IPS-20b (cell line): ENCODE results near the gene MELK.
A peak's percentile ranks its signal among the peaks of the same experiment; 100 is the strongest.

Source experiments
- H3K27ac ChIP-seq: one replicate; pipeline ENCODE4 v1.5.1; 2013; ENCODE audit warnings: low read length
- H3K27me3 ChIP-seq: 2 replicates; pipeline ENCODE4 v1.6.1; 2013; ENCODE audit warnings: mild to moderate bottlenecking, low read length, inconsistent platforms; ENCODE audit not compliant: insufficient read depth
- H3K36me3 ChIP-seq: 2 replicates; pipeline ENCODE4 v1.6.1; 2013; ENCODE audit warnings: low read depth, mild to moderate bottlenecking, inconsistent platforms, low read length, moderate library complexity; ENCODE audit not compliant: insufficient read depth
- H3K4me1 ChIP-seq: 2 replicates; pipeline ENCODE4 v1.6.1; 2013; ENCODE audit warnings: mild to moderate bottlenecking, control low read depth, inconsistent platforms, low read length, moderate library complexity; ENCODE audit not compliant: insufficient read depth
- H3K4me3 ChIP-seq: 2 replicates; pipeline ENCODE4 v1.5.1; 2013; ENCODE audit warnings: mild to moderate bottlenecking, low read length, inconsistent platforms
- H3K9ac ChIP-seq: 2 replicates; pipeline ENCODE4 v1.6.1; 2013; ENCODE audit warnings: low read depth, mild to moderate bottlenecking, inconsistent platforms, low read length, moderate library complexity
- H3K9me3 ChIP-seq: 2 replicates; pipeline ENCODE4 v1.6.1; 2013; ENCODE audit warnings: mild to moderate bottlenecking, low read depth, low read length, inconsistent platforms; ENCODE audit not compliant: insufficient read depth

Gene MELK

GRCh38 chr9:36721846-36722588, 149.3 kb downstream of the MELK start:
- no peaks in the 10 kb centered on the region for H3K9me3 ChIP-seq
- no peak overlapping the region for H3K4me3 ChIP-seq
- no peak overlapping the region for H3K9ac ChIP-seq
- no peaks in the 10 kb centered on the region; the same call in 1 of the 2 replicates for H3K4me1 ChIP-seq
- no peak overlapping the region for H3K27ac ChIP-seq
- no peaks in the 10 kb centered on the region for H3K27me3 ChIP-seq
- H3K36me3 ChIP-seq: no peaks in the 10 kb centered on the region

- H3K9me3 ChIP-seq: no peaks in the 10 kb centered on the region
- no peak overlapping the region for H3K4me3 ChIP-seq
- no peaks in the 10 kb centered on the region for H3K27me3 ChIP-seq
- H3K27ac ChIP-seq: no peak overlapping the region
- H3K9ac ChIP-seq: peak overlapping the region; percentile 34; the same call in 1 of the 2 replicates
- no peaks in the 10 kb centered on the region for H3K36me3 ChIP-seq
- H3K4me1 ChIP-seq: no peaks in the 10 kb centered on the region; the same call in 1 of the 2 replicates
Observed at GRCh38 chr9:36725777-36726356, 153.2 kb downstream of the MELK start.
